HG03342 (cell line): ENCODE data around the gene DDAH2.
"Not testable (repeated sequence)": the region's sequence is repeated elsewhere in the genome, so short reads cannot be mapped to it uniquely, and the experiment has no call there.

ENCODE experiments used
- ATAC-seq: cut with Tn5 transposase; IDR thresholded peaks from one replicate; pipeline ENCODE4 v1.9.1; 2021; ENCODE audit warnings: mild to moderate bottlenecking, moderate library complexity; ENCODE audit not compliant: unreplicated experiment

Gene DDAH2

DNA sequence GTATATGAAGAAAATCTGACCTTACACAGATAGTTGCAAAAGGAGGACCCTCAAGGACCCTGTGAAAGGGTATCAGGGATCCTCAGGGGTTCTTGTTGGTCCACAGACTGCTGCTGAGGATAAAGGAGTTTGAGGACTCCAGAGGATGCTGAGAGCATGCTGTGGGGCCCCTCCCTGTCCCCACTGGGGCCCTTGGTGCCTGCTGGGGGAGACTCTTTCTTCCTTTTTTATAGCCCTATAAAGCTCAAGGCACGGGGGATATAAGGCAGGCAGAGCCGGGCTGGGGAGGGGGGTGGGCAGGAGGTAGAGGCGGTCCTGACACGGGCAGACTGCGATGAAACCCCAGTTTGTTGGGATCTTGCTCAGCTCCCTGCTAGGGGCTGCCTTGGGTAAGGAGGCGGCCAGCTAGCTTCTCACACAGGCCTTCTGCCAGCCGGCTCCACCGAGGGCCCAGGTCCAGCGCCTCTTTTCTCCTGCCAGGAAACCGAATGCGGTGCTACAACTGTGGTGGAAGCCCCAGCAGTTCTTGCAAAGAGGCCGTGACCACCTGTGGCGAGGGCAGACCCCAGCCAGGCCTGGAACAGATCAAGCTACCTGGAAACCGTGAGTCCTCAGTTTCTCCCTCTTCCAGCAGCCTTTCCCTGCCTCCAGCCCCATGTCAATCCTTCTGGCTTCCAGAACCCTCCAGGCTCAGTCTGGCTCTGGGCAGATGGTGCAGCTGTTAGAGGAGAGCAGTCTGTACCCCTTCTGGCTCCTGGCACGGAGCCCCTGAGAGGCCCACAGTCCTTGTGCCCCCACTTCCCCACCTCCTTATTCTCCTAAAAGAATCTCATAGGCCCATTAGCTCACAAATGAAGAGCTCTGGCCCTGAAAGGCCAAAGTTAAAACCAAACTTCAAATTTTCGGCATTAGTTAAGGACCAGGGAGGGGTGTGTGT lies 13.8 kb downstream of the DDAH2 start, which contains the start of gene LY6G6D:
Gene LY6G6D, plus strand, starts transcription at position 327 of the 937 bp plus-strand sequence. Its CDS starts 8 bp downstream, at position 335.
- no peak for ATAC-seq

DNA sequence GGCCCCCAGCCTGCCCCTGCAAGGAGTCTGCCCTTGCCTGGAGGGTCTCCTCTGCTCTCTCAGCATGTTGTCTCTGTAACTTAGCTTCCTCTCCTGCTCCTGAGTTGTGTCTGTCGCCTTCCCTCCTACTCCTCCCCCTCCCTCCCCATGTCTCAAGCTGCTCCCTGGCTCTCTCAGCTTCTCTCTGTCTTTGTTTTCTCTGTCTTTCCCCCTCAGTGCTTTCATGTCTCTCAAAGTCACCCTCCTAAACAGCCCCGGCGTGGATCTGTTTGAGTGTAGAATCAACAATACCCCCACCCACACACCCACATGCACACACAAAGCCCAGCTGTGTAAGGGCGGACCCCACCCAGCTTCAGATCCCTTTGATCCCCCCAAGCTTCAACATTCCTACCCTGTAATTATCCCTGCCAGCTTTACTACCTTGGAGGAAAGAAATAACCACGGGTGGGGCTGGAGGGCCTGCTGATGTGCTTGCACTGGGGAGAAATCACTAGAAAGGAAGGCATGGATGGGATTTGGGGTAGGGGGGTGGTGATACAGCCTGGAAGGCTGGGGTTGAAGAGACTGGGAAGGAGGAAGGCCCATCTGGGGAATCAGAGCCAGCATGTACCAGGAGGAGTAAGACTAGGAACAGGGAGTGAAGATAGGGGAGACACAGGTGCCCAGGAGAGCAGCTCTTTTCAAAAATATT lies 15.0 kb downstream of the DDAH2 start:
- no peak for ATAC-seq

DNA sequence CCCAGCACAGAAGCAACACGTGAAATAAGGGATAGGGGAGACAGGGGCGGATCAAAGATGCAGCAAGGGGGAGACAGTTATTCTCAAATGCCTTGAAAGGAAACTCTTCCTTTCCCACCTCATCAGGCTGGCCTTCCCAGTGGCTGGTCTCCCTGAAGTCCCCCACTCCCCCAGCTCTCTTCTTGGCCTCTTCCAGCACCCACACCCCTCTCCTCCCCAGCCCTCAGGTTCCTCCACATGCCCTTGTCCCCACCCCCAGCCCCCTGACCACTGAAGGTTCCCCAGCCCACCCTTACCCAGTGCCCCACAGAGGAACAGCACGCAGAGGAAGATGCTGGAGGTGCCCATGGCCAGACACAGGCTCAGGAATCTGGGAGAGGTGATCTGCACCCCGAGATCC lies 15.6 kb downstream of the DDAH2 start:
- no peak for ATAC-seq

DNA sequence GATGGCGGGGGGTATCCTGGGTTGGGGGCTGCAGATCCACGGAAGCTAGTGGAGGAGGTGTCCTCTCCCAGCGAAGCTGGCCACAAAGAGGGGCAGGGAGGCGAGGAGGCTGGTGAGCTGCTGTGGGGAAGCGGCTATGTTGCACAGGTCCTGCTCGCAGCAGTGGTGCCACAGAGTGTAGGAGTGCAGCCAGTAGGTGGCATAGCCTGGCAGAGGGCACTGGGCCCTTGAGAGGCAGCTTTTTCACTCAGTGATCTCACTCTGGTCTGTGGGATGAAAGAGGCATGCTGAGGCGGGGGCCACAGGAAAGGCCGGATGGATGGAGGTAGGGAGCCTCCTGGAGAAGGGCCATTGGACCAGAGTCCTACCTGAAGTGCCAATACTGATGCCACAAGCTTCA lies 16.8 kb downstream of the DDAH2 start:
- no peak for ATAC-seq

DNA sequence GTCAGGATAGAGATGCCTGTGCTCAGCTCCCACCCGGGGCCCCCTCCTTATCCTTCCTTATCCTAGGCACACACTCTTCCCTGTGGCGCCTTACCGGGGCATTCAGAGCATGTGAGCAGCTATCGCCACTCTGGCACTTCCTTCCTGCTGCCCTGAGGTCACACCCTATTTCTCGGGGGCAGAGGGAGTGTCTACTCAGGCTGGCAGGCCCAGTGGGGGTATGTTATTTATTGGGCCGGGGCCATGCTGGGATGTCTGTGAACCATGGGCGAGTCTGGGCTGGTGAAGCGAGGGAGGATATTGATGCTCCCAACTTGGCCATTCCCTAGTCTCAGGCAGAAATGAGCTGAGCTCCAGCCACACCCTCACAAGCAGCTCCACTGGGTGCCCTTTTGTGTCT lies 17.9 kb downstream of the DDAH2 start:
- no peak for ATAC-seq

DNA sequence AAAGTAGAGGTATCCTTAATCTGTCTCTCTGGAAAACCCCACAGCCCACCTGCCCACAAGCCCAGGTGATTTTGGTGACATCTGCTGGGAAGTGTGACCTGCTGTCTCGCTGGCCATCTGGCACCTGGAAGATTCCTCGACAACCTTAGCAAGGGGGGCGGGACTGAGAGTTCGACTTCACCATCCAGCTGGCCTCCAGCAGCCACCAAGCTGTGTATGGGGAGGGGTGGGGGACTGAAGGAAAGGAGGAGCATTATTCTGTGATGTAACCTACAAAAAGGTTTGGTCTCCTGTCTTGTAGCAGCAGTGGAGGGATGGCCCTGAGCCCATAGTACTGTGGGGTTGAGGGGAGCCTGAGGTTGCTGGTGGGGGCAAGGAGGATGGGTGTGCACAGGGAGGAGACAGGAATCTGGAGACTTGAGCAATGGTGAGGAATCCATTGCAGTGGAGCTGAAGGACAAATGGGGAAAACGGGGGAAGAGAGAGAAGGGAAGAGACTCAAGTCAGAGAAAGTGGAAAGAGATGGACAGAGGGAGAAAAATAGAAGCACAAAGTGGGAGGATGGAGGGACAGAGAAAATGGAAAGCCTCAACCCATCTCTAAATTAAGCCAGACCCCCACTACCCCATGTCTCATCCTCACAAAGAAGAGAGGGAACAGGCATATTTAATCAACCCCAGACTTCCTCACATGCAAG lies 18.4 kb downstream of the DDAH2 start:
- ATAC-seq = no peak

DNA sequence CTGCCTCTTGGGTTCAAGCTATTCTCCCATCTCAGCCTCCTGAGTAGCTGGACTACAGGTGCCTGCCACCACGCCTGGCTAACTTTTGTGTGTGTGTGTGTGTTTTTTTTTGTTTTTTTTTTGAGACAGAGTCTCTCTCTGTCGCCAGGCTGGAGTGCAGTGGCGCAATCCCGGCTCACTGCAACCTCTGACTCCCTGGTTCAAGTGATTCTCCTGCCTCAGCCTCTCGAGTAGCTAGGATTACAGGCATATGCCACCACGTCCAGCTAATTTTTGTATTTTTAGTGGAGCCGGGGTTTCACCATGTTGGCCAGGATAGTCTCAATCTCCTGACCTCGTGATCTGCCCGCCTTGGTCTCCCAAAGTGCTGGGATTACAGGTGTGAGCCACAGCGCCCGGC lies 19.9 kb downstream of the DDAH2 start:
- not testable (repeated sequence) for ATAC-seq

DNA sequence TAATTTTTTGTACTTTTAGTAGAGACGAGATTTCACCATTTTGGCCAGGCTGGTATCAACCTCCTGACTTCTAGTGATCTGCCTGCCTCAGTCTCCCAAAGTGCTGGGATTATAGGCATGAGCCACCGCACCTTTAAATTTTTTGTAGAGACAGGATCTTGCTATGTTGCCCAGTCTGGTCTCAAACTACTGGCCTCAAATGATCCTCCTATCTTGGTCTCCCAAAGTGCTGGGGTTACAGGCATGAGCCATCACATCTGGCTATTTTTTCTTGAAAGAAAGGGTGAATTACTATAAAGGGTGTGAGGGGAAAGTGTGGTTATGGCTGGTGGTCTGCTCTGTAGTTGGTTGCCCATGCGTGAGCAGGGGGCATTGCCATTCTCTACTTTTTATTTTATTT lies 20.9 kb downstream of the DDAH2 start:
- no peak for ATAC-seq

DNA sequence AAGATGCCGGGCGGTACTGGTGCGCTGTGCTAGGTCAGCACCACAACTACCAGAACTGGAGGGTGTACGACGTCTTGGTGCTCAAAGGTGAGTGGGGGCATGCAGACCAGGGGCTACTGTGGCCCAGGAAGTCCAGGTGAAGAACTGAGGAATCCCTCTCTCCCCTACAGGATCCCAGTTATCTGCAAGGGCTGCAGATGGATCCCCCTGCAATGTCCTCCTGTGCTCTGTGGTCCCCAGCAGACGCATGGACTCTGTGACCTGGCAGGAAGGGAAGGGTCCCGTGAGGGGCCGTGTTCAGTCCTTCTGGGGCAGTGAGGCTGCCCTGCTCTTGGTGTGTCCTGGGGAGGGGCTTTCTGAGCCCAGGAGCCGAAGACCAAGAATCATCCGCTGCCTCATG lies 21.4 kb downstream of the DDAH2 start:
- ATAC-seq = no peak

DNA sequence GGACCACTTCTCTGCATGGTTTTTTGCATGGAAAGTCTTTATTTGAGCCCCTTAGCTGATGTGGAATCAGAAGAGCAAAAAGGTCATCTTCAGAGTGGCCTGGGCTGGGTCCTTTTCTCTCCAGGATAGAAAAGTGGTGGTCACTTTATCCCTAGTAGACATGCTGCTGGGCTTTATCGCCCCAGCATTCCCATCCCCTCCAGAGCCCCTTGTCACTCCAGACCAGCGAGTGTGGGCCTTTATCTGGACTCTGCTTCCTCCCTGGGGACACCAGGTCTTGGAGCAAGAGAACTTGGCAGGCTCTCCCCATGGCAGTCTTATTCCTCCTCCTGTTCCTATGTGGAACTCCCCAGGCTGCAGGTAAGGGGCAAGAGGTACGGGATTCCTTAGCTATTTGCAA lies 22.5 kb downstream of the DDAH2 start, which contains the start of gene LY6G6F:
Gene LY6G6F, plus strand, starts transcription at position 268 of the 400 bp plus-strand sequence. Its CDS starts 41 bp downstream, at position 309.
- no peak for ATAC-seq

DNA sequence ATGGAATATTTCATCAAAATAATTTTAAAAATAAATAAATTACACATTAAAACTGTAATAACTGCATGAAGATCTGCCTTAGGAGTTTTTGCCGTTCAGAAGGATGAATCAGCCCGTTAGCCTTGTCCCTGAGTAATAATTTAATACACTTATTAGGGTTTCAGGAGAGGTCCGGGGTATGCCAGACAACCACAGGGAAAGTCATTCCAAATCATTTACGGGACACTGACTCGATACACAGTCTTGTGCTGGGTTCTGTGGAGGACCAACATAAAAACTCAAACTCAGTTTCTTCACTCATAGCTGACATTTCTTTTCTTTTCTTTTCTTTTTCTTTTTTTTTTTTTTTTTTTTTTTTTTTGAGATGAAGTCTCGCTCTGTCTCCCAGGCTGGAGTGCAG lies 23.2 kb downstream of the DDAH2 start:
- no peak for ATAC-seq

DNA sequence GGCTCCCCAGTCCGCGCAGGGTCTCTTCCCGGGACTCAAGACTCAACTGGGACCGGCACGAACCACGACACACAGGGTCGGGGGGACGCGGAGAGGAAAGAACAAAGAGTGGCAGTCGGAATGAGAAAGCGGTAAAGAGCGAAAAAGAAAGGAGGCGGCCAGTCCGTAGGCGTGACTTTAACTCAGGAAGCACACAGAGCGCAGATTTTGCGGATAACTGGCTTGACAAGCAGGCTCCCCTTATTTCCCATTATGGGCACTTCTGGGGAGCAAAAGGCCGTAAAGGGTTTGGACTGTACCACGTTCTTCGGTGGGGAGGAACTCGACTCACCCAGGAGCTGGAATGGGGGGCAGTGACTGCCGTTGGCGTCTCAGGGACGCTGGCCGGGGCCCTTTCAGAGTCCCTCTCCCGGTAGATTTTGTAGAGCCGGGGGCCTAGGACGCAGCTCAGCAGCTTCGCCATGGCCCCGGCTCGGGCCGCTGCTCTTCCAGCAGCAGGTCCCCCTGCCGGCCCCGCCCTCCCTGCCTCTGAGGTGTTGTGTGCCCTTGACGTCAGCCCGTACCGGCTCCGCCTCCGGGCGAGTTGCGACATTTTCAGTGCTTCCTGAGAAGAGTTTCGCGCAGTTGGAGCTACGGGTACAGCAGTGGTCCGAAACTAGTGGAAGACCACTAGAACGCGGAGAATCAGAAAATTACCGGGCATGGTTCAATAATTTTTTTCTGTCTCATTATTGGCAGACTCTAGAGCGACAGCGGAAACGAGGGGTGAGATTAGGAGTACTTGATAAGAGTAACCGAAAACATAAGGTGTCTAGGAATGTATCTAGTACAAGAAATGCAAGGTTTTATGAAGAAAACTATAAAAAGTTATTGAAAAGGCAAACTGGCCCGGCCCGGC lies 26.0 kb downstream of the DDAH2 start, which contains the start of gene ABHD16A:
Gene ABHD16A, minus strand, starts transcription at position 506 of the 898 bp plus-strand sequence. Its CDS starts 43 bp downstream, at position 463.
- ATAC-seq = peak; percentile 89

DNA sequence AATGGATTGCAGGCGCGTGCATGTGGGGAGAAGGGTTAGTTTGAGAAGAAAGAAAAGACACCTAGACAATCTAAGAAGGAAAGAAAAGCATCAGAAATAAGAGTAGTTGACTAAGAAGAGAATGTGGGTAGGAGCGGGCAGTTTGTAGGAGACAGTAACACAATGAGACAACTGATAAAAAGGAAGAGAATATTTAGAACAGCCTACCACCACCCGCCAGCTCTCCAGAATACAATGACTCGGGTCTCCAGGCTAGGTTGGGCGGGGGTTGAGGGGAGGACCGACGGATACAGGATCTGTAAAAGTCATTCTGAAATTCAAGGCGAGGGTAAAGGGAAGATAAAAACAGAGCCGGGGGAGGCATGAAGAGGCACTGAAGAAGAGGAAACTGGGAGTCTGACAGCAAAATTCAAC lies 26.7 kb downstream of the DDAH2 start:
- no peak for ATAC-seq

DNA sequence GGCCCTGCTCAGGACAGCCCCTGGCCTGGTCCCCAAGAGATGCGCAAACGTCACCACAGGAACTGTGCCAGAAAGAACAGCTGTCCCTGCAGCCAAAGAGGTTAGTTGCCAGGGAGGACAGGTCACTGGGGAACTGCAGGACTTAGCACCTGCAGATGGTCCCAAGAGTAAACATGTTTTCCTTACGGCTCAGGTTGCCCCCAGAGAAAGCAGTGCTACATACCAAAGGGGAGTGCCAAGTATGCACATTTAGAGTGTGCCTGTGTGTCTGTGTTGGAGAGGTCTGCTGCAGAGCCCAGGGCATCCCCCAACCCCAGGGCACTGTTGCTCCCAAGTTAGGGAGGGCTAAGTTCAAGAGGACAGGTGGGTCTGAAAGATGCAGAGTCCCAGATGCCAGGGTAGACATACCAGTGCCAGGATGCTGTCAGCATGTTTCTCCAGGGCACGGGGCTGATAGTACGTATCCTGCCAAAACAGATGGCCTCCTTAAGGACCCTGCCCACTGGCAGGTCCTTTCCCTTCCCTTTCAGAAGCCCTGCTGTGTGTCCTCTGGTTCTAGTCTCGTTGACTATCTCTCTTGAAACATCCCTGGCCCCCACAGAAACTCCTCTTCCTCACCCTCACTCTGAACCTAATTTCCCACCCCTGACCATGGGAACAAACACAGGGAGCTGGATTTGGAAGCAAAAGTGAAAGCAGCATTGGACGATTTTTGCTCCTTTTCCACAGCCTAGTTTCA lies 27.3 kb downstream of the DDAH2 start:
- ATAC-seq = no peak

DNA sequence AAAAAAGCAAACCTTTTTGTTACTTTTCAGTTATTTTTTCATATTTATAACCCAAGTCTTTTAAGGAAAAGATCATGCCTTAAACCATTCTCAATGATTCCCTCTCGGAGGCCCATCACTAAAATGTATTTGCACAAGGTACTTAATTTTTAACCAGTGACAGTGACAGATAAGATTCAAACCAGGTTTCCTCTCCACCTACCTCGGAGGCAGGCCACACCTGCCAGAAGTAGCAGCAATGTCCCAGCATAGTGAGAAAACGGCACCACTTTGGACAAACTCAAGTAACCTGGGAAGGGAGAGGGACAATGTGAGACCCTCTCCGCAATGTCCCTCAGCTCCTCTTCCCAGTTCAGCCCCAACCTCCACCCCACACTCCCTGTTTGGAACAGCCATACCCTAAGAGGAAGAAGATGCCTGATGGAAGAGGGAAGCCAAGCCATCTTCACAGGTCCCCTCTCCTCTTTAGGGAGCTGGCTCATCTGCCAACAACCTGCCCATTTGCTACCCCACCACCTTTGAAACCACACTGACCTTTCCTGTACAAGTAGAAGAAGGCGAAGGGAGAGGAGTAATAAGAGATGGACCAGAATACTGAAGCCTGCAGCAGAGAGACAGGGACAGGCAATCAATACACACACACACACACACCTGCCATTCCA lies 28.2 kb downstream of the DDAH2 start:
- ATAC-seq = no peak

DNA sequence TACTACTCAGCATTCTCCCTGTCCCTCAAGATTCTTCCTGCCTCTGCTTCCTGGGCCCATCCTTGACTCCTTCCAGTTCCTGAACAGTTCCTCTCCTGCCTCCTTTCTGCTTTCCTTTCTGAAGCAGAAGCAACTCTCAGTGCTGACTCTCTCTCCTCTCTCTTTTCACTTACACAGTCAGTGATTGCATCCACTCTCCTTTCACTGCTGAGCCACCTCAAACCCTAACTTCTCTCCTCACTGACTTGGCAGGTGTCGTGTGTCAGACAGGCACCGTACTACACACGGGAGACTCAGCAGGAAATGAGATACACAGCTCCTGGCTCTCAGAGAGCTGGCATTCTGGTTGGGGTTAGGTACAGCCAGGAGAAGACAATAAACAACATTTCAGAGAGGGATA lies 31.5 kb downstream of the DDAH2 start:
- no peak for ATAC-seq

DNA sequence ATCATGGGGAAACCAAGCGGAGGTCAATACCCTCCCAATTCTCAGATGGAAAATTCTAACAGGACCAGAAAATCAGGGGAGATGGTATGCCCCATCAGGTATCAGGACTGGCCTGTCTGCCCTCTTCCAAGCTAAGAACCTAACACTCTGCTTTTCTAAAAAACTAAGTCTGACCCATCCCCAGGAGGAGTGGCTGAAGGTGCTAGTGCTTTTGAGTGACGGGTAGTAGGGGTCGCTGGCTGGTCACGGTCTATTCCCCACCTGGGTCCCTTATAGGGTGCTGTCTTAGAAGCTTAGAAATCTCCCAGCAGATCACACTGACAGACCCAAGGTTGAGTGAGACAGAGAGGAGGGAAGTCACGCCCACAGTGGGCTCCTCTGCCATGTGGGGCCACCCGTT lies 35.6 kb downstream of the DDAH2 start:
- no peak for ATAC-seq

DNA sequence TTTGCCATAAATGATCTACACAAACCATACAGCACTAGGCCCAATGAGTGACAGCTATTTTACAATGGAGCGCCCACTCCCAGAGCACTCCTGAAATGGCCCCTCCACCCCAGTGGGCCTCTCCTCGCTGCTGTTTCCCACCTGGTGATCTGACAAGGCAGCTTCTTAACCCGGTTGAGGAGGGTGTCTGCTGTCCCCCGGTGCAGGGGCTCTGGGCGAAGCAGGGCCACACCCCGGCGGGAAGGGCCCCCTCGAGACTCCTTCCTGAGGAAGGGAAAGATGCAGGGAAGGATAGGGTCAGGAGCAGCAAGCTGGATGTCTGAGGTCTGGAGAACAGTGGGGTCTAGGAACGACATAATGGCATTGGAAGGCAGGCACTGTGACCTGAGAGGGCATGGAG lies 36.2 kb downstream of the DDAH2 start:
- no peak for ATAC-seq

DNA sequence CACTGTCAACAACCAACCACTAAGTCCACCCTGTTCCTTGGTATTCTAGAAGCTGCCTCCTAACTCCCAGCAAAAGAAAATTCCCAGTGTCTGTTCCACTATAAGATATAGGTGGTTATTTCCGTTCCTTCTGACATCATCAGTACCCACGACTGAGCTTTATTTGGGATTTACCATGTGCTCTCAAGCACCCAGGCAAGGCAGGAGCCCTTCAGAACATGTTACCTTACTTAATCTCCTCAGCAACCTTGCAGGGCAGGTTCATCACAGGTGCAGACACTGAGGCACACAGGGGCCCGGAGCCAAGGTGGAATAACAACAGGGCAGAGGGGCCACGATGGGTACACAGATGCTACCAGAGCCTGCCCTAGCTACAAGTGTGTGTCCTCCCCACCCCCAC lies 36.7 kb downstream of the DDAH2 start:
- no peak for ATAC-seq
